GM18870 (cell line): ENCODE measurements around the gene CXorf51A.
"Not testable (repeated sequence)": the region's sequence is repeated elsewhere in the genome, so short reads cannot be mapped to it uniquely, and the experiment has no call there.

Source experiments
- ATAC-seq: cut with Tn5 transposase; IDR thresholded peaks from one replicate; pipeline ENCODE4 v1.9.1; 2021; ENCODE audit warnings: moderate library complexity; ENCODE audit not compliant: unreplicated experiment

Gene CXorf51A

GRCh38 chrX:146814644-146815043, at the start of gene CXorf51A:
Gene CXorf51A, minus strand, starts transcription at chrX:146814744. Its CDS starts 21 bp downstream, at chrX:146814723.
- not testable (repeated sequence) for ATAC-seq

DNA sequence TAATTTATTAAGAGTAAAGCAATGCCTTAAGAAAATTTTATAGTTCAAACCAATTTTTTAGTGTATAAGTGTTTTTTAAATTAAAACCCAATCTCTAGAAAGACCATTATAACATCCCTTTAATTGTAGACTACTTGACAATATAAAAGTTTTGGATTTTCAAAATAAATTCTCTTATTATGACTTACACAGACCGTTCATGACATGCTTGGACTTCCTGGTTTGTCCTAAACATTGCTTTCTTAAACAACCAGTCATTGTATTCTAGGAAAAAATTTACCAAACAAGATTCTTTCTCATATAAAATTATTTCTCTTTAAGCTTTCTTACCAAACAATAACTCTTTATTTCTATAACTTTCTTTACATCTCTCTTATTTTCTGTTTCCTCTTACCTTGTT, 49.0 kb upstream of the CXorf51A start:
- no peak for ATAC-seq

GRCh38 chrX:146854281-146854680, 39.7 kb upstream of the CXorf51A start:
- no peak for ATAC-seq

DNA sequence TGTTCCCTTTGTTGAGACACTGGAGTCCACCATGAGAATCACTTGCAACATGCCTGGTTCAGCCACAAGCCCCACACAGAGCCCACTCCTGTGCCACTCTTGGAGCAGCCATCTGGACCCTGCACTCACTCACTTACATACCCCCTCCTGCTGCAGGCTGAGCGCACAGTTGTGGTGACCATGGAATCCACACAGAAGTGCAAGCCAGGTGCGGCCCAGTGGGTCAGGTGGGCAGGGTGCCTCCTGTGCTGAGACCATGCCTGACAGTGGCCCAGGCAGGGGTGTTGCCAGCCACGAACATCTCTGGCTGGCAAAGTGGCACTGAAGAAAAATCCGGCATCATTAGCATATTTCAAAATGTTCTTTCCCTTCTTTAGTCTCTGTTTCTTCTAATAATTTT, 17.4 kb upstream of the CXorf51A start:
- ATAC-seq = no peak

DNA sequence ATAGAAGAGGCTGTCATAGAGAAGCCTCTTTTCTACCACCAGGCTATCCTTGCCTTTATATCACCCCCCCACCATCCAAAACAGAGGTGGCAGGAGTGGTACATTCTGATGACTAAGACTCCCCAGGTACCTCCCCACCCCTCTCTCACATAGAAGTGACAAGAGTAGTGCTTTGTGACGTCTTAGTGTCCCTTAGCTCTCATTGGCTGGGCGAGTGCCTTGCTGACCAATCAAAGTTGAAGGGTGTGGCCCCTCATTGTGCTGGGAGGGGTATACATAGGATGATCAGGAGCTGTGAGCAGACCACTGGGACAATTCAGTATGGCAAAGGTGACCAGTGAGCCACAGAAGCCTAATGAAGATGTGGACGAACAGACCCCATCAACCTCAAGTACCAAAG, 5.1 kb downstream of the CXorf51A start, which contains the start of gene CXorf51B:
CXorf51B (plus strand) TSS at position 301 of the 400 bp plus-strand sequence; CDS start at position 322, 21 bp downstream.
- ATAC-seq = not testable (repeated sequence)
